HCT116 (cell line): ENCODE results near the gene ADAMTS14. TPM values are rescaled to one million over a fixed set of nuclear protein-coding genes. Genes with fewer than 3 reads are reported as not detected.

Experiments
- ATAC-seq: fragments of 200-7000 bp; cut with Tn5 transposase; 2 replicates; pipeline ENCODE4 v1.9.1; 2020; ENCODE audit warnings: mild to moderate bottlenecking, moderate library complexity
- BruUV-seq: library from RNA; stranded (reverse); fragments of 400-500 nt; replicated peaks from 2 replicates; lab custom pipeline; 2021; lab: Mats Ljungman, UMichigan
- CTCF ChIA-PET: fragments of 300-600 bp; sonication (Branson Sonifier 250); formaldehyde crosslinking; loops from one replicate; lab custom pipeline; 2021; ENCODE audit warnings: antibody characterized with exemption; lab: Charles Lee
- POLR2A ChIA-PET: fragments of 300-600, 350-600 bp; sonication (Branson Sonifier 250); formaldehyde crosslinking; loops from one replicate; lab custom pipeline; 2021; ENCODE audit warnings: antibody characterized with exemption; lab: Charles Lee
- RAD21 ChIA-PET, 2 experiments: fragments of 300-600 bp; sonication (Branson Sonifier 250); formaldehyde crosslinking; loops; one replicate each; lab custom pipeline; 2023; ENCODE audit warnings: low total read pairs in 2 of 2; ENCODE audit not compliant: uncharacterized antibody in 2 of 2, unreplicated experiment in 2 of 2, low non-redundant PET in 1 of 2; lab: Charles Lee
- DNase-seq: peaks from one replicate; pipeline ENCODE4 v3.0.0-alpha.2; 2010; ENCODE audit warnings: low read depth, low spot score
- H2AFZ ChIP-seq: fragments of 200-600 bp; shearing (Covaris generic), sonication (generic); 2 replicates; pipeline ENCODE4 v1.6.1; 2017; ENCODE audit warnings: low read depth, mixed run types, mixed read lengths, antibody characterized with exemption, low read length; ENCODE audit not compliant: poor library complexity, severe bottlenecking
- H3K27ac ChIP-seq: 2 replicates; pipeline ENCODE4 v1.5.1; 2012; ENCODE audit warnings: low read depth, low read length
- H3K27me3 ChIP-seq: fragments of 200-600 bp; sonication (generic); 2 replicates; pipeline ENCODE4 v1.6.1; 2016; ENCODE audit warnings: mixed run types, low read length, mixed read lengths; ENCODE audit not compliant: insufficient read depth
- H3K36me3 ChIP-seq, 2 experiments: fragments of 200-500 bp in 1 of 2; fragments of 200-600 bp in 1 of 2; sonication (Bioruptor generic) in 1 of 2; sonication (generic) in 1 of 2; 2 replicates each; pipeline versions ENCODE4 v1.5.1 to v1.6.1; 2014 to 2016; ENCODE audit warnings: low read length in 2 of 2, inconsistent platforms in 1 of 2, mixed read lengths in 1 of 2, mixed run types in 1 of 2; ENCODE audit not compliant: insufficient read depth in 2 of 2, control insufficient read depth in 1 of 2
- H3K4me1 ChIP-seq, 2 experiments: fragments of 200-600 bp in 1 of 2; sonication (generic) in 1 of 2; 2 replicates each; pipeline versions ENCODE4 v1.5.1 to v1.6.1; 2012 to 2017; ENCODE audit warnings: low read length in 2 of 2, inconsistent platforms in 1 of 2, mild to moderate bottlenecking in 1 of 2, mixed read lengths in 1 of 2, mixed run types in 1 of 2, moderate library complexity in 1 of 2; ENCODE audit not compliant: insufficient read depth in 2 of 2, control insufficient read depth in 1 of 2
- H3K4me2 ChIP-seq: fragments of 200-600 bp; sonication (generic); 2 replicates; pipeline ENCODE4 v1.6.1; 2017; ENCODE audit warnings: mixed run types, low read length, mixed read lengths
- H3K4me3 ChIP-seq, 2 experiments: fragments of 200-600 bp in 1 of 2; sonication (generic) in 1 of 2; replicated peaks in 1 of 2; 2 replicates each; pipeline ENCODE4 v1.5.1; 2011 to 2016; ENCODE audit warnings: low read length in 2 of 2, control low read depth in 1 of 2, low read depth in 1 of 2, mild to moderate bottlenecking in 1 of 2, mixed read lengths in 1 of 2, mixed run types in 1 of 2
- H3K79me2 ChIP-seq: fragments of 200-600 bp; sonication (generic); 2 replicates; pipeline ENCODE4 v1.6.1; 2017; ENCODE audit warnings: mild to moderate bottlenecking, mixed run types, low read length, moderate library complexity, mixed read lengths; ENCODE audit not compliant: insufficient read depth
- H3K9ac ChIP-seq: fragments of 200-600 bp; sonication (generic); 2 replicates; pipeline ENCODE4 v1.6.1; 2016; ENCODE audit warnings: low read length, mixed read lengths
- H3K9me2 ChIP-seq: fragments of 200-600 bp; sonication (generic), shearing (Covaris generic); 2 replicates; pipeline ENCODE4 v1.6.1; 2017; ENCODE audit warnings: mixed run types, mild to moderate bottlenecking, moderate library complexity; ENCODE audit not compliant: insufficient read depth
- H3K9me3 ChIP-seq, 2 experiments: fragments of 200-500 bp in 1 of 2; fragments of 200-600 bp in 1 of 2; sonication (Bioruptor generic) in 1 of 2; sonication (generic) in 1 of 2; 2 replicates each; pipeline ENCODE4 v1.6.1; 2014 to 2017; ENCODE audit warnings: low read length in 2 of 2, mixed read lengths in 2 of 2, inconsistent platforms in 1 of 2, low read depth in 1 of 2, mild to moderate bottlenecking in 1 of 2, mixed run types in 1 of 2, moderate library complexity in 1 of 2; ENCODE audit not compliant: control insufficient read depth in 1 of 2, insufficient read depth in 1 of 2
- H4K20me1 ChIP-seq: fragments of 200-600 bp; sonication (generic), shearing (Covaris generic); 2 replicates; pipeline ENCODE4 v1.6.1; 2017; ENCODE audit warnings: mixed run types, mild to moderate bottlenecking, moderate library complexity; ENCODE audit not compliant: insufficient read depth
- CBX3 ChIP-seq: IDR thresholded peaks from 2 replicates; pipeline ENCODE4 v1.6.1; 2012; ENCODE audit warnings: low read depth
- CEBPB ChIP-seq: IDR thresholded peaks from 2 replicates; pipeline ENCODE4 v1.6.1; 2012; ENCODE audit warnings: low read depth
- EGR1 ChIP-seq: IDR thresholded peaks from 2 replicates; pipeline ENCODE4 v1.6.1; 2012; ENCODE audit warnings: low read depth
- ELF1 ChIP-seq: IDR thresholded peaks from 2 replicates; pipeline ENCODE4 v1.6.1; 2012; ENCODE audit warnings: low read depth, borderline replicate concordance
- EZH2 ChIP-seq: fragments of 200-600 bp; sonication (generic); IDR thresholded peaks from 2 replicates; pipeline ENCODE4 v1.6.1; 2017; ENCODE audit warnings: antibody characterized with exemption, mixed run types
- EZH2phosphoT487 ChIP-seq: fragments of 200-600 bp; IDR thresholded peaks from 2 replicates; pipeline ENCODE4 v1.6.1; 2018; ENCODE audit warnings: antibody characterized with exemption, borderline replicate concordance
- FOSL1 ChIP-seq: IDR thresholded peaks from 2 replicates; pipeline ENCODE4 v1.6.1; 2012; ENCODE audit warnings: low read depth
- JUND ChIP-seq: IDR thresholded peaks from 2 replicates; pipeline ENCODE4 v1.6.1; 2012
- SRF ChIP-seq: IDR thresholded peaks from 2 replicates; pipeline ENCODE4 v1.6.1; 2012; ENCODE audit warnings: low read depth
- TCF7L2 ChIP-seq: IDR thresholded peaks from 2 replicates; pipeline ENCODE4 v1.7.0; 2011; ENCODE audit warnings: borderline replicate concordance, inconsistent platforms; ENCODE audit not compliant: insufficient read depth, insufficient read length; ENCODE audit errors: extremely low read depth
- ZFX ChIP-seq: fragments of 450-650 bp; IDR thresholded peaks from 2 replicates; pipeline ENCODE4 v1.6.1; 2017
- ZNF274 ChIP-seq: fragments of 200-500 bp; sonication (Bioruptor generic); IDR thresholded peaks from 2 replicates; pipeline ENCODE4 v1.6.1; 2014; ENCODE audit warnings: mild to moderate bottlenecking, low read depth, low read length, inconsistent platforms
- intact Hi-C: fragments of 100-400 bp; cut with micrococcal nuclease; formaldehyde crosslinking; loops from 2 replicates; pipeline ENCODE4 v1.10.0; 2022
- total RNA-seq: library from RNA; stranded (reverse); gene quantifications from one replicate; pipeline ENCODE4 v1.2.1, GENCODE V29; 2021; ENCODE audit not compliant: unreplicated experiment

Gene ADAMTS14
- total RNA-seq, 1 experiment from 2014 or later = 13.2 TPM

- TF ChIP-seq CEBPB = no peak
These were observed 8.8 kb downstream of the ADAMTS14 start (continued) for GRCh38 chr10:70680899-70681730.

- Histone ChIP-seq H3K4me3 (no peak overlapping the region), H4K20me1 (no peaks in the 10 kb centered on the region), H3K4me2 (no peak overlapping the region), H3K36me3 (peaks cover 0 to 11% of the 10 kb centered on the region in 2 experiments; a peak in 1 of 4 replicates)
- no peak for DNase-seq
- RAD21 ChIA-PET = no interaction called here
- intact Hi-C loops = no loop called here
- no peak for TF ChIP-seq EZH2
- no peak for TF ChIP-seq CBX3
- TF ChIP-seq JUND = no peak
- TF ChIP-seq TCF7L2 = no peak
- no peak for TF ChIP-seq ELF1
- no peak for TF ChIP-seq EGR1
- no peak for TF ChIP-seq FOSL1
- TF ChIP-seq EZH2phosphoT487 = no peak
- TF ChIP-seq CEBPB = no peak
- TF ChIP-seq ZFX = no peak
- TF ChIP-seq SRF = no peak
- no peak for TF ChIP-seq ZNF274
- TF ChIP-seq, all 23 proteins: peak for 0
- Histone ChIP-seq H3K27ac (no peak overlapping the region), H3K9me3 (no peaks in the 10 kb centered on the region), H3K9me2 (no peaks in the 10 kb centered on the region), H3K27me3 (no peaks in the 10 kb centered on the region), H3K79me2 (peaks cover 43% of the 10 kb centered on the region), H2AFZ (no peak overlapping the region), H3K4me1 (peaks cover 0 to 33% of the 10 kb centered on the region in 2 experiments; a peak in 2 of 4 replicates), H3K9ac (no peak overlapping the region)
- CTCF ChIA-PET = no interaction called here
- POLR2A ChIA-PET = no interaction called here
- BruUV-seq = no TSS peak
- peak; percentile 23; the same call in 1 of the 2 replicates for ATAC-seq
These were observed 9.4 kb downstream of the ADAMTS14 start for GRCh38 chr10:70681731-70682005.
